Choroid plexus epithelial cell (primary cell): ENCODE measurements around the gene FRMD4B.

Source experiments
- DNase-seq: peaks from one replicate; pipeline ENCODE4 v3.0.0-alpha.2; 2010; ENCODE audit warnings: low read depth
- H3K4me3 ChIP-seq: 2 replicates; pipeline ENCODE4 v1.5.1; 2011; ENCODE audit warnings: low read depth, mild to moderate bottlenecking, control low read depth, low read length, moderate library complexity
- CTCF ChIP-seq: conservative IDR thresholded peaks from 2 replicates; pipeline ENCODE4 v1.5.1; 2011; ENCODE audit warnings: low read depth, mild to moderate bottlenecking, control low read depth, inconsistent platforms, low read length, moderate library complexity

Gene FRMD4B

GRCh38 chr3:69319652-69320051 is 66.2 kb downstream of the FRMD4B start:
- no peak overlapping the region for H3K4me3 ChIP-seq
- TF ChIP-seq CTCF = no peak
- DNase-seq = no peak

GRCh38 chr3:69318410-69318809 is 67.5 kb downstream of the FRMD4B start:
- TF ChIP-seq CTCF = no peak
- H3K4me3 ChIP-seq = no peak overlapping the region
- no peak for DNase-seq

DNA sequence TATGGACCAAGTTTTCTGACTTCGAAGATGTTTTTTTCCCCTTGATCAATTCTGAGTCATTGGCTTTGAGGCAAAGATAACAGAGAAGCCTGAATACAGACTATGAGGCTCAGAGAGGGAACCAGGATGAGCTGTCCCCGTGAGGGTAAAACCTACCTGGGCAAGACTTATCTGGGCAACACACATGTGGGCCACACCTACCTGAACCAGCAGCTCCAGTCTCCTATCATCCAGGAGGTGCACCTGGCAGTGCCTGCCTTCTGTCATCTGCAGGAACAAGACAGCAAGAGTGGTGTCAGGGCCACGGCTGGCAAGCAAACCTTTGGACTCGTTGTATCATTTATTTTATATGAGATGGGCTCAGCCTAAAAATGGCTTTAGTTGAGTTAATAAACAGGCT is 72.6 kb downstream of the FRMD4B start:
- H3K4me3 ChIP-seq = no peak overlapping the region
- TF ChIP-seq CTCF = no peak
- DNase-seq = no peak

GRCh38 chr3:69309814-69310213 is 76.1 kb downstream of the FRMD4B start:
- H3K4me3 ChIP-seq = no peak overlapping the region
- peak; percentile 75 for DNase-seq
- TF ChIP-seq CTCF = peak; percentile 79

GRCh38 chr3:69306239-69307185 is 79.4 kb downstream of the FRMD4B start:
- peak; percentile 98 for TF ChIP-seq CTCF
- no peak overlapping the region for H3K4me3 ChIP-seq
- DNase-seq = peak; percentile 97

DNA sequence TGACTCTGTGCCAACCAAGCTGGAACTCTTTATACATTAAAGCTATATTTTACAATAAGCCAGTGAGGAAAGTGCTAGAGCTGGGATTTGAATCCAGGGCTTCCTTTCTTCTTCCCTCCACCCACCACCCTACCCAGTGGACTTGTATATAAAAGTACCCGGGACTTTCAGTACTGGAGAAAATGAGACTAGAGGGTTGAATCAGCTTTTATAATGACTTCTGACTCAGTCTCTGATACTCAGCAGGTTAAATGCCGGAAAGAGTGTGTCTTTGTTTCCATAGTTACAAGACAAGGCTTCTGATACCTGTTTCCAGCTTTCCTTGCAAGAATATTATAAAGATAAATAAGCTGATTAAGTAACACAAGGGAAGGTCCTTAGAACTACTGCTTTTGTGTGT is 80.9 kb downstream of the FRMD4B start:
- no peak for DNase-seq
- no peak overlapping the region for H3K4me3 ChIP-seq
- TF ChIP-seq CTCF = no peak

- no peak for TF ChIP-seq CTCF
- DNase-seq = no peak
- no peak overlapping the region for H3K4me3 ChIP-seq
Measured at GRCh38 chr3:69304396-69304795, 81.5 kb downstream of the FRMD4B start.
